Astrocyte (in vitro differentiated cells and primary cell): Measurements from ENCODE around the gene CABP7.

Experiments
- CTCF ChIP-seq: IDR thresholded peaks from 2 replicates; pipeline ENCODE4 v1.5.1; 2011; ENCODE audit warnings: low read depth, mild to moderate bottlenecking, inconsistent platforms, low read length, moderate library complexity; ENCODE audit not compliant: insufficient read depth
- EZH2 ChIP-seq: IDR thresholded peaks from 2 replicates; pipeline ENCODE4 v1.6.1; 2012; ENCODE audit warnings: mild to moderate bottlenecking, low read length, inconsistent platforms; ENCODE audit not compliant: insufficient read depth

GRCh38 chr22:29750029-29750428, 30.2 kb downstream of the CABP7 start:
- no peak for TF ChIP-seq CTCF
- no peak for TF ChIP-seq EZH2
